SK-N-SH (cell line): ENCODE results near the gene RBM44. TPM values are rescaled to one million over a fixed set of nuclear protein-coding genes. Genes with fewer than 3 reads are reported as not detected.

Experiments used
- CTCF ChIA-PET: fragments of 300-600, 350-600 bp; formaldehyde crosslinking; extraction: SDS; loops from one replicate; lab custom pipeline; 2021; lab: Yijun Ruan, JAX
- POLR2A ChIA-PET: fragments of 350-600 bp; sonication (Branson Sonifier 250); formaldehyde crosslinking; extraction: SDS; loops from one replicate; lab custom pipeline; 2020; ENCODE audit warnings: antibody characterized with exemption, inconsistent platforms; lab: Yijun Ruan, JAX
- DNase-seq: peaks from one replicate; pipeline ENCODE4 v3.0.0; 2012
- H2AFZ ChIP-seq: fragments of 200-600 bp; sonication (generic); 2 replicates; pipeline ENCODE4 v1.8.1; 2016; ENCODE audit warnings: antibody characterized with exemption, mild to moderate bottlenecking, low read depth
- H3F3A ChIP-seq: fragments of 200-600 bp; sonication (generic); replicated peaks from 2 replicates; pipeline ENCODE3; 2016; ENCODE audit warnings: antibody characterized with exemption, mild to moderate bottlenecking; ENCODE audit not compliant: insufficient read depth
- H3K27ac ChIP-seq, 2 experiments: fragments of 200-500 bp in 1 of 2; fragments of 200-600 bp in 1 of 2; sonication (Bioruptor generic) in 1 of 2; sonication (generic), shearing (Covaris generic) in 1 of 2; 2 replicates each; pipeline versions ENCODE4 v1.5.1 to v1.6.1; 2014 to 2016; ENCODE audit warnings: low read depth in 2 of 2, inconsistent platforms in 1 of 2, low read length in 1 of 2, mild to moderate bottlenecking in 1 of 2, mixed read lengths in 1 of 2
- H3K27me3 ChIP-seq: fragments of 200-600 bp; sonication (generic), shearing (Covaris generic); 2 replicates; pipeline ENCODE4 v1.6.1; 2016; ENCODE audit warnings: mixed run types; ENCODE audit not compliant: insufficient read depth
- H3K36me3 ChIP-seq, 2 experiments: fragments of 200-500 bp in 1 of 2; fragments of 200-600 bp in 1 of 2; sonication (Bioruptor generic) in 1 of 2; sonication (generic) in 1 of 2; replicated peaks in 1 of 2; 2 replicates each; pipeline versions ENCODE3 to v1.5.1; 2014 to 2016; ENCODE audit warnings: low read length in 1 of 2, mild to moderate bottlenecking in 1 of 2; ENCODE audit not compliant: insufficient read depth in 2 of 2, control insufficient read depth in 1 of 2
- H3K4me1 ChIP-seq, 2 experiments: fragments of 200-500 bp in 1 of 2; fragments of 200-600 bp in 1 of 2; sonication (Bioruptor generic) in 1 of 2; sonication (generic), shearing (Covaris generic) in 1 of 2; 2 replicates each; pipeline versions ENCODE4 v1.5.1 to v1.6.1; 2014 to 2016; ENCODE audit warnings: low read depth in 1 of 2, low read length in 1 of 2, mixed run types in 1 of 2; ENCODE audit not compliant: insufficient read depth in 2 of 2, control insufficient read depth in 1 of 2
- H3K4me2 ChIP-seq: fragments of 200-600 bp; sonication (generic), shearing (Covaris generic); 2 replicates; pipeline ENCODE4 v1.6.1; 2017; ENCODE audit warnings: mixed run types
- H3K4me3 ChIP-seq, 2 experiments: fragments of 200-500 bp in 1 of 2; fragments of 200-600 bp in 1 of 2; sonication (Bioruptor generic) in 1 of 2; sonication (generic), shearing (Covaris generic) in 1 of 2; 2 replicates each; pipeline versions ENCODE4 v1.5.1 to v1.8.1; 2014 to 2016; ENCODE audit warnings: low read depth in 2 of 2, inconsistent platforms in 1 of 2, low read length in 1 of 2, mild to moderate bottlenecking in 1 of 2, mixed read lengths in 1 of 2, moderate library complexity in 1 of 2
- H3K79me2 ChIP-seq: fragments of 200-600 bp; sonication (generic); 2 replicates; pipeline ENCODE4 v1.8.1; 2017; ENCODE audit warnings: mild to moderate bottlenecking; ENCODE audit not compliant: insufficient read depth
- H3K9ac ChIP-seq: fragments of 200-600 bp; sonication (generic); 2 replicates; pipeline ENCODE4 v1.6.1; 2017; ENCODE audit warnings: mixed run types
- H3K9me2 ChIP-seq: fragments of 200-600 bp; sonication (generic); 2 replicates; pipeline ENCODE4 v1.6.1; 2017; ENCODE audit warnings: mixed run types
- H3K9me3 ChIP-seq: fragments of 200-600 bp; sonication (generic); 2 replicates; pipeline ENCODE4 v1.6.1; 2017; ENCODE audit warnings: mixed run types, mild to moderate bottlenecking, moderate library complexity
- H4K20me1 ChIP-seq: fragments of 200-600 bp; sonication (generic); 2 replicates; pipeline ENCODE4 v1.6.1; 2017; ENCODE audit warnings: mild to moderate bottlenecking, mixed run types; ENCODE audit not compliant: insufficient read depth
- CHD2 ChIP-seq: fragments of 150-350 bp; IDR thresholded peaks from 2 replicates; pipeline ENCODE4 v1.6.1; 2018; ENCODE audit warnings: low read length; ENCODE audit not compliant: partially characterized antibody
- ELF1 ChIP-seq: IDR thresholded peaks from 2 replicates; pipeline ENCODE4 v1.4.0; 2012
- FOXJ3 ChIP-seq: sonication (generic); formaldehyde crosslinking; IDR thresholded peaks from 2 replicates; pipeline ENCODE4 v1.5.1; 2020; ENCODE audit warnings: mild to moderate bottlenecking, missing genetic modification reagents
- FOXM1 ChIP-seq: IDR thresholded peaks from 2 replicates; pipeline ENCODE4 v1.4.0; 2012; ENCODE audit warnings: low read depth, mild to moderate bottlenecking
- GATA2 ChIP-seq: sonication (generic); formaldehyde crosslinking; IDR thresholded peaks from 2 replicates; pipeline ENCODE4 v1.5.0; 2020; ENCODE audit warnings: mild to moderate bottlenecking, missing genetic modification reagents
- MEF2A ChIP-seq: IDR thresholded peaks from 2 replicates; pipeline ENCODE4 v1.4.0; 2012; ENCODE audit warnings: low read depth, borderline replicate concordance
- MXI1 ChIP-seq: IDR thresholded peaks from 2 replicates; pipeline ENCODE4 v1.6.1; 2012; ENCODE audit warnings: mild to moderate bottlenecking, low read depth, low read length, improper control_type of control experiment
- NFIC ChIP-seq: IDR thresholded peaks from 2 replicates; pipeline ENCODE4 v1.4.0; 2012; ENCODE audit warnings: borderline replicate concordance
- RXRA ChIP-seq: IDR thresholded peaks from 2 replicates; pipeline ENCODE4 v1.4.0; 2012; ENCODE audit warnings: low read depth, mild to moderate bottlenecking, borderline replicate concordance
- TAF1 ChIP-seq: IDR thresholded peaks from 2 replicates; pipeline ENCODE4 v1.6.1; 2012; ENCODE audit warnings: low read depth, mild to moderate bottlenecking, low read length, moderate library complexity, borderline replicate concordance
- WGBS: methylation state at CpG from one replicate; pipeline ENCODE4 v1.1.6; 2017; ENCODE audit warnings: low lambda C conversion rate; 5-methylcytosine and 5-hydroxymethylcytosine counted together
- polyA plus RNA-seq, 3 experiments: library from polyadenylated mRNA; depleted of rRNA; stranded (reverse); fragments of >200 nt; gene quantifications; 2 replicates each; pipeline ENCODE4 v1.2.3, GENCODE V29; 2012
- TF ChIP-seq, protein P1 (sequence below): IDR thresholded peaks from 2 replicates; pipeline ENCODE4 v1.6.1; 2012; ENCODE audit warnings: mild to moderate bottlenecking, low read depth, low read length, moderate library complexity
- TF ChIP-seq, protein P2 (sequence below): IDR thresholded peaks from 2 replicates; pipeline ENCODE4 v1.4.0; 2012; ENCODE audit warnings: low read depth
- TF ChIP-seq, protein P3 (sequence below): fragments of 150-350 bp; IDR thresholded peaks from 2 replicates; pipeline ENCODE4 v1.6.1; 2016; ENCODE audit warnings: mild to moderate bottlenecking, low read depth, low read length

Gene RBM44
- polyA plus RNA-seq, 1 of the 3 experiments (the other 2 are of a cell fraction), result 0.30 TPM

DNA sequence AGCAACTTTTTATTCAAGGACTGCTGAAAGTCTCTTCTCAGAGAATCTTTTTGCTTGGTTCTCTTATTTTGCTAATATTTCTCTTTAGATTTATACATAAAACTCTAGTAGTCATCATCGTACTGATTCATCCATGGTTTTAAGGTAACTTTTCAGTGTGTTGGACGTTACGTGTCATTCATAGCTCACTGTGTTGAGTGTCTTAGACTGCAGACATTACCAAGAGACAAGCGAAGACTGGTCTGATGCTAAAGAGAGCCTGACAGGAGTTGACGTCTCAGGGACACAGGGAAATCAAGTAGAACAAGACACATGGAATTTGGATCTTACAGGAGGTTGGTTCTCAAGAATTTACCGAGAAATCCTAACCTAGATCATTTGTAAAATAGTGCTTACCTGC lies 25.5 kb downstream of the RBM44 start:
- WGBS, result 84% methylated on average over 6 of the region's 6 CpGs
- Histone ChIP-seq H3K27ac (no peak overlapping the region), H3K27me3 (no peaks in the 10 kb centered on the region), H3K79me2 (no peaks in the 10 kb centered on the region), H3K4me3 (no peak overlapping the region), H3K4me1 (peaks cover 2 to 4% of the 10 kb centered on the region in 2 experiments; a peak in 3 of 4 replicates), H2AFZ (no peak overlapping the region), H3K9ac (no peak overlapping the region), H3K4me2 (no peak overlapping the region), H3F3A (peaks cover 3% of the 10 kb centered on the region), H3K36me3 (no peaks in the 10 kb centered on the region), H3K9me2 (0 out of 2 replicates have a peak, but pooled peaks cover 5% of the 10 kb centered on the region), H3K9me3 (no peaks in the 10 kb centered on the region), H4K20me1 (no peaks in the 10 kb centered on the region)
- no peak for DNase-seq
- TF ChIP-seq, protein P1, sequence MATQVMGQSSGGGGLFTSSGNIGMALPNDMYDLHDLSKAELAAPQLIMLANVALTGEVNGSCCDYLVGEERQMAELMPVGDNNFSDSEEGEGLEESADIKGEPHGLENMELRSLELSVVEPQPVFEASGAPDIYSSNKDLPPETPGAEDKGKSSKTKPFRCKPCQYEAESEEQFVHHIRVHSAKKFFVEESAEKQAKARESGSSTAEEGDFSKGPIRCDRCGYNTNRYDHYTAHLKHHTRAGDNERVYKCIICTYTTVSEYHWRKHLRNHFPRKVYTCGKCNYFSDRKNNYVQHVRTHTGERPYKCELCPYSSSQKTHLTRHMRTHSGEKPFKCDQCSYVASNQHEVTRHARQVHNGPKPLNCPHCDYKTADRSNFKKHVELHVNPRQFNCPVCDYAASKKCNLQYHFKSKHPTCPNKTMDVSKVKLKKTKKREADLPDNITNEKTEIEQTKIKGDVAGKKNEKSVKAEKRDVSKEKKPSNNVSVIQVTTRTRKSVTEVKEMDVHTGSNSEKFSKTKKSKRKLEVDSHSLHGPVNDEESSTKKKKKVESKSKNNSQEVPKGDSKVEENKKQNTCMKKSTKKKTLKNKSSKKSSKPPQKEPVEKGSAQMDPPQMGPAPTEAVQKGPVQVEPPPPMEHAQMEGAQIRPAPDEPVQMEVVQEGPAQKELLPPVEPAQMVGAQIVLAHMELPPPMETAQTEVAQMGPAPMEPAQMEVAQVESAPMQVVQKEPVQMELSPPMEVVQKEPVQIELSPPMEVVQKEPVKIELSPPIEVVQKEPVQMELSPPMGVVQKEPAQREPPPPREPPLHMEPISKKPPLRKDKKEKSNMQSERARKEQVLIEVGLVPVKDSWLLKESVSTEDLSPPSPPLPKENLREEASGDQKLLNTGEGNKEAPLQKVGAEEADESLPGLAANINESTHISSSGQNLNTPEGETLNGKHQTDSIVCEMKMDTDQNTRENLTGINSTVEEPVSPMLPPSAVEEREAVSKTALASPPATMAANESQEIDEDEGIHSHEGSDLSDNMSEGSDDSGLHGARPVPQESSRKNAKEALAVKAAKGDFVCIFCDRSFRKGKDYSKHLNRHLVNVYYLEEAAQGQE, result no peak
- TF ChIP-seq CHD2 (no peak), ELF1 (no peak), MXI1 (no peak), RXRA (no peak), TAF1 (no peak), GATA2 (CRISPR knock-in tag) (no peak), FOXM1 (no peak), NFIC (no peak), FOXJ3 (CRISPR knock-in tag) (no peak), MEF2A (no peak)
- TF ChIP-seq, protein P2, sequence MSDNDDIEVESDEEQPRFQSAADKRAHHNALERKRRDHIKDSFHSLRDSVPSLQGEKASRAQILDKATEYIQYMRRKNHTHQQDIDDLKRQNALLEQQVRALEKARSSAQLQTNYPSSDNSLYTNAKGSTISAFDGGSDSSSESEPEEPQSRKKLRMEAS, result no peak
- TF ChIP-seq, protein P3, sequence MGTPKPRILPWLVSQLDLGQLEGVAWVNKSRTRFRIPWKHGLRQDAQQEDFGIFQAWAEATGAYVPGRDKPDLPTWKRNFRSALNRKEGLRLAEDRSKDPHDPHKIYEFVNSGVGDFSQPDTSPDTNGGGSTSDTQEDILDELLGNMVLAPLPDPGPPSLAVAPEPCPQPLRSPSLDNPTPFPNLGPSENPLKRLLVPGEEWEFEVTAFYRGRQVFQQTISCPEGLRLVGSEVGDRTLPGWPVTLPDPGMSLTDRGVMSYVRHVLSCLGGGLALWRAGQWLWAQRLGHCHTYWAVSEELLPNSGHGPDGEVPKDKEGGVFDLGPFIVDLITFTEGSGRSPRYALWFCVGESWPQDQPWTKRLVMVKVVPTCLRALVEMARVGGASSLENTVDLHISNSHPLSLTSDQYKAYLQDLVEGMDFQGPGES, result no peak
- ChIA-PET CTCF (no interaction called here), POLR2A (no interaction called here)
